Measurements from ENCODE around the gene ATXN7L2.

The ATXN7L2 gene

GRCh38 chr1:109488696-109489095, 5.0 kb downstream of the ATXN7L2 start:
- H3K27me3 ChIP-seq (replicated peaks in 2 of 5; ENCODE audit: control insufficient read depth in 4 of 5, insufficient read depth in 5 of 5, low read length in 4 of 5) = no peaks in the 10 kb centered on the region
- ChIA-PET CTCF (interaction anchor here (0.6 to 39.1 kb wide), 6 partner anchors 15 to 64 kb away, joined by 3 to 1203 read pairs (median 6); partner anchors contain the start of genes AMIGO1 and GPR61), POLR2A (no interaction called here)
- DNase-seq = no peak
- no peaks in the 10 kb centered on the region for H3K9me3 ChIP-seq (ENCODE audit: control extremely low read depth in 1 of 5, control insufficient read depth in 4 of 5, insufficient read depth in 2 of 5, low read depth in 1 of 5, low read length in 4 of 5)
- WGBS (ENCODE audit: insufficient coverage) = 96% methylated on average over 12 of the region's 12 CpGs
- H3K4me1 ChIP-seq (ENCODE audit: control extremely low read depth in 1 of 4, control insufficient read depth in 4 of 4, insufficient read depth in 4 of 4, low read length in 3 of 4) = peaks cover 0 to 15% (median 12%) of the 10 kb centered on the region in 4 experiments
- H3K27ac ChIP-seq (ENCODE audit: insufficient read depth in 1 of 2, low read depth in 1 of 2, low read length in 2 of 2, poor library complexity in 1 of 2, severe bottlenecking in 2 of 2) = no peak overlapping the region
- no peak overlapping the region for H3K4me3 ChIP-seq (ENCODE audit: control insufficient read depth in 1 of 7, extremely low read depth in 1 of 7, insufficient read depth in 4 of 7, low read depth in 2 of 7, low read length in 6 of 7)
- peaks cover 0 to 32% (median 11%) of the 10 kb centered on the region in 4 experiments for H3K36me3 ChIP-seq (ENCODE audit: control insufficient read depth in 4 of 4, insufficient read depth in 4 of 4, low read length in 3 of 4)

- POLR2A ChIA-PET = interaction anchor here (1.0 kb wide), 1 partner anchor 21 kb away, joined by 4 read pairs; no protein-coding TSS in a partner anchor
- no peak overlapping the region for H3K4me3 ChIP-seq (ENCODE audit: control insufficient read depth in 1 of 7, extremely low read depth in 1 of 7, insufficient read depth in 4 of 7, low read depth in 2 of 7, low read length in 6 of 7)
- no peak overlapping the region for H3K27ac ChIP-seq (ENCODE audit: insufficient read depth in 1 of 2, low read depth in 1 of 2, low read length in 2 of 2, poor library complexity in 1 of 2, severe bottlenecking in 2 of 2)
- H3K27me3 ChIP-seq (replicated peaks in 2 of 5; ENCODE audit: control insufficient read depth in 4 of 5, insufficient read depth in 5 of 5, low read length in 4 of 5) = no peaks in the 10 kb centered on the region
- peak; percentile 57 to 84 (median 73) for DNase-seq
- peaks cover 0 to 16% (median 11%) of the 10 kb centered on the region in 4 experiments for H3K4me1 ChIP-seq (ENCODE audit: control extremely low read depth in 1 of 4, control insufficient read depth in 4 of 4, insufficient read depth in 4 of 4, low read length in 3 of 4)
- CTCF ChIA-PET = interaction anchor here (0.6 to 39.1 kb wide), 13 partner anchors 8 to 508 kb away, joined by 3 to 1203 read pairs (median 5); partner anchors contain the start of genes AMIGO1 and GPR61
- WGBS (ENCODE audit: insufficient coverage) = 91% methylated on average over 4 of the region's 11 CpGs
- H3K9me3 ChIP-seq (ENCODE audit: control extremely low read depth in 1 of 5, control insufficient read depth in 4 of 5, insufficient read depth in 2 of 5, low read depth in 1 of 5, low read length in 4 of 5) = no peaks in the 10 kb centered on the region
- peaks cover 0 to 32% (median 11%) of the 10 kb centered on the region in 4 experiments for H3K36me3 ChIP-seq (ENCODE audit: control insufficient read depth in 4 of 4, insufficient read depth in 4 of 4, low read length in 3 of 4)
Measured at GRCh38 chr1:109490029-109490933, 6.6 kb downstream of the ATXN7L2 start.

- Histone ChIP-seq H3K9me3 (ENCODE audit: control extremely low read depth in 1 of 5, control insufficient read depth in 4 of 5, insufficient read depth in 2 of 5, low read depth in 1 of 5, low read length in 4 of 5) (no peaks in the 10 kb centered on the region), H3K27ac (ENCODE audit: insufficient read depth in 1 of 2, low read depth in 1 of 2, low read length in 2 of 2, poor library complexity in 1 of 2, severe bottlenecking in 2 of 2) (no peak overlapping the region)
Measured at GRCh38 chr1:109490934-109491302, 7.2 kb downstream of the ATXN7L2 start.

GRCh38 chr1:109491372-109491771, 7.7 kb downstream of the ATXN7L2 start:
- CTCF ChIA-PET = interaction anchor here (1.1 to 39.1 kb wide), 13 partner anchors 9 to 288 kb away, joined by 3 to 1203 read pairs (median 4); partner anchors contain the start of genes AMIGO1 and GPR61
- no peak for DNase-seq
- H3K27me3 ChIP-seq (replicated peaks in 2 of 5; ENCODE audit: control insufficient read depth in 4 of 5, insufficient read depth in 5 of 5, low read length in 4 of 5) = no peaks in the 10 kb centered on the region
- no peaks in the 10 kb centered on the region for H3K9me3 ChIP-seq (ENCODE audit: control extremely low read depth in 1 of 5, control insufficient read depth in 4 of 5, insufficient read depth in 2 of 5, low read depth in 1 of 5, low read length in 4 of 5)
- H3K4me3 ChIP-seq (ENCODE audit: control insufficient read depth in 1 of 7, extremely low read depth in 1 of 7, insufficient read depth in 4 of 7, low read depth in 2 of 7, low read length in 6 of 7) = no peak overlapping the region
- 100% methylated on average over 8 of the region's 8 CpGs for WGBS (ENCODE audit: insufficient coverage)
- no peak overlapping the region for H3K27ac ChIP-seq (ENCODE audit: insufficient read depth in 1 of 2, low read depth in 1 of 2, low read length in 2 of 2, poor library complexity in 1 of 2, severe bottlenecking in 2 of 2)
- POLR2A ChIA-PET = no interaction called here
- peaks cover 0 to 16% (median 10%) of the 10 kb centered on the region in 4 experiments for H3K4me1 ChIP-seq (ENCODE audit: control extremely low read depth in 1 of 4, control insufficient read depth in 4 of 4, insufficient read depth in 4 of 4, low read length in 3 of 4)
- peaks cover 2 to 42% (median 15%) of the 10 kb centered on the region in 4 experiments for H3K36me3 ChIP-seq (ENCODE audit: control insufficient read depth in 4 of 4, insufficient read depth in 4 of 4, low read length in 3 of 4)

More at GRCh38 chr1:109490934-109491302, 7.2 kb downstream of the ATXN7L2 start:
- Histone ChIP-seq H3K36me3 (ENCODE audit: control insufficient read depth in 4 of 4, insufficient read depth in 4 of 4, low read length in 3 of 4) (peaks cover 0 to 37% (median 12%) of the 10 kb centered on the region in 4 experiments), H3K27me3 (replicated peaks in 2 of 5; ENCODE audit: control insufficient read depth in 4 of 5, insufficient read depth in 5 of 5, low read length in 4 of 5) (no peaks in the 10 kb centered on the region), H3K4me1 (ENCODE audit: control extremely low read depth in 1 of 4, control insufficient read depth in 4 of 4, insufficient read depth in 4 of 4, low read length in 3 of 4) (peaks cover 0 to 16% (median 10%) of the 10 kb centered on the region in 4 experiments), H3K4me3 (ENCODE audit: control insufficient read depth in 1 of 7, extremely low read depth in 1 of 7, insufficient read depth in 4 of 7, low read depth in 2 of 7, low read length in 6 of 7) (no peak overlapping the region)
- DNase-seq = no peak
- WGBS (ENCODE audit: insufficient coverage) = 99% methylated on average over 10 of the region's 11 CpGs
- ChIA-PET CTCF (interaction anchor here (0.9 to 39.1 kb wide), 13 partner anchors 9 to 133 kb away, joined by 3 to 1203 read pairs (median 5); partner anchors contain the start of genes AMIGO1 and GPR61), POLR2A (interaction anchor here (1.0 kb wide), 1 partner anchor 22 kb away, joined by 4 read pairs; no protein-coding TSS in a partner anchor)

GRCh38 chr1:109492779-109493178, 9.1 kb downstream of the ATXN7L2 start:
- H3K27me3 ChIP-seq (replicated peaks in 2 of 5; ENCODE audit: control insufficient read depth in 4 of 5, insufficient read depth in 5 of 5, low read length in 4 of 5) = no peaks in the 10 kb centered on the region
- 100% methylated on average over 3 of the region's 4 CpGs for WGBS (ENCODE audit: insufficient coverage)
- no peak overlapping the region for H3K4me3 ChIP-seq (ENCODE audit: control insufficient read depth in 1 of 7, extremely low read depth in 1 of 7, insufficient read depth in 4 of 7, low read depth in 2 of 7, low read length in 6 of 7)
- H3K36me3 ChIP-seq (ENCODE audit: control insufficient read depth in 4 of 4, insufficient read depth in 4 of 4, low read length in 3 of 4) = peaks cover 4 to 46% (median 23%) of the 10 kb centered on the region in 4 experiments
- no peaks in the 10 kb centered on the region for H3K9me3 ChIP-seq (ENCODE audit: control extremely low read depth in 1 of 5, control insufficient read depth in 4 of 5, insufficient read depth in 2 of 5, low read depth in 1 of 5, low read length in 4 of 5)
- CTCF ChIA-PET = interaction anchor here (0.7 to 39.1 kb wide), 14 partner anchors 9 to 287 kb away, joined by 3 to 1203 read pairs (median 4); partner anchors contain the start of genes AMIGO1, AMPD2, ATXN7L2 and GNAI3
- no peak overlapping the region for H3K27ac ChIP-seq (ENCODE audit: insufficient read depth in 1 of 2, low read depth in 1 of 2, low read length in 2 of 2, poor library complexity in 1 of 2, severe bottlenecking in 2 of 2)
- POLR2A ChIA-PET = interaction anchor here (0.6 to 1.2 kb wide), 2 partner anchors 21 to 103 kb away, joined by 3 read pairs; no protein-coding TSS in a partner anchor
- H3K4me1 ChIP-seq (ENCODE audit: control extremely low read depth in 1 of 4, control insufficient read depth in 4 of 4, insufficient read depth in 4 of 4, low read length in 3 of 4) = peaks cover 0 to 16% (median 10%) of the 10 kb centered on the region in 4 experiments
- no peak for DNase-seq

- no peaks in the 10 kb centered on the region for H3K9me3 ChIP-seq (ENCODE audit: control extremely low read depth in 1 of 5, control insufficient read depth in 4 of 5, insufficient read depth in 2 of 5, low read depth in 1 of 5, low read length in 4 of 5)
- H3K36me3 ChIP-seq (ENCODE audit: control insufficient read depth in 4 of 4, insufficient read depth in 4 of 4, low read length in 3 of 4) = peaks cover 4 to 46% (median 25%) of the 10 kb centered on the region in 4 experiments
- ChIA-PET CTCF (interaction anchor here (0.6 to 39.1 kb wide), 11 partner anchors 8 to 157 kb away, joined by 3 to 1203 read pairs (median 5); partner anchors contain the start of genes AMIGO1, AMPD2, ATXN7L2 and GNAI3), POLR2A (no interaction called here)
- no peak for DNase-seq
- 96% methylated on average over 3 of the region's 4 CpGs for WGBS (ENCODE audit: insufficient coverage)
- no peak overlapping the region for H3K4me3 ChIP-seq (ENCODE audit: control insufficient read depth in 1 of 7, extremely low read depth in 1 of 7, insufficient read depth in 4 of 7, low read depth in 2 of 7, low read length in 6 of 7)
- H3K27ac ChIP-seq (ENCODE audit: insufficient read depth in 1 of 2, low read depth in 1 of 2, low read length in 2 of 2, poor library complexity in 1 of 2, severe bottlenecking in 2 of 2) = no peak overlapping the region
- peaks cover 0 to 16% (median 10%) of the 10 kb centered on the region in 4 experiments for H3K4me1 ChIP-seq (ENCODE audit: control extremely low read depth in 1 of 4, control insufficient read depth in 4 of 4, insufficient read depth in 4 of 4, low read length in 3 of 4)
- H3K27me3 ChIP-seq (replicated peaks in 2 of 5; ENCODE audit: control insufficient read depth in 4 of 5, insufficient read depth in 5 of 5, low read length in 4 of 5) = no peaks in the 10 kb centered on the region
Measured at GRCh38 chr1:109493227-109493626, 9.5 kb downstream of the ATXN7L2 start.
